ENCODE results near the gene VIPR2.

The VIPR2 gene

GRCh38 chr7:159149488-159149887 lies 4.8 kb upstream of the VIPR2 start:
- ChIA-PET POLR2A (no interaction called here), CTCF (no interaction called here)
- no peak for DNase-seq
- Histone ChIP-seq H3K4me3 (ENCODE audit: control insufficient read depth in 1 of 7, extremely low read depth in 1 of 7, insufficient read depth in 4 of 7, low read depth in 2 of 7, low read length in 6 of 7) (no peak overlapping the region), H3K4me1 (ENCODE audit: control extremely low read depth in 1 of 4, control insufficient read depth in 4 of 4, insufficient read depth in 4 of 4, low read length in 3 of 4) (peaks cover 0 to 7% (median 2%) of the 10 kb centered on the region in 4 experiments), H3K36me3 (ENCODE audit: control insufficient read depth in 4 of 4, insufficient read depth in 4 of 4, low read length in 3 of 4) (no peaks in the 10 kb centered on the region), H3K9me3 (ENCODE audit: control extremely low read depth in 1 of 5, control insufficient read depth in 4 of 5, insufficient read depth in 2 of 5, low read depth in 1 of 5, low read length in 4 of 5) (no peaks in the 10 kb centered on the region), H3K27me3 (replicated peaks in 2 of 5; ENCODE audit: control insufficient read depth in 4 of 5, insufficient read depth in 5 of 5, low read length in 4 of 5) (peaks cover 0 to 35% (median 7%) of the 10 kb centered on the region in 5 experiments), H3K27ac (ENCODE audit: insufficient read depth in 1 of 2, low read depth in 1 of 2, low read length in 2 of 2, poor library complexity in 1 of 2, severe bottlenecking in 2 of 2) (no peak overlapping the region)
- 96% methylated on average over 7 of the region's 8 CpGs for WGBS (ENCODE audit: insufficient coverage)

- peaks cover 4 to 43% (median 9%) of the 10 kb centered on the region in 5 experiments for H3K27me3 ChIP-seq (replicated peaks in 2 of 5; ENCODE audit: control insufficient read depth in 4 of 5, insufficient read depth in 5 of 5, low read length in 4 of 5)
- no peaks in the 10 kb centered on the region for H3K36me3 ChIP-seq (ENCODE audit: control insufficient read depth in 4 of 4, insufficient read depth in 4 of 4, low read length in 3 of 4)
- no peak overlapping the region for H3K27ac ChIP-seq (ENCODE audit: insufficient read depth in 1 of 2, low read depth in 1 of 2, low read length in 2 of 2, poor library complexity in 1 of 2, severe bottlenecking in 2 of 2)
- no peaks in the 10 kb centered on the region for H3K9me3 ChIP-seq (ENCODE audit: control extremely low read depth in 1 of 5, control insufficient read depth in 4 of 5, insufficient read depth in 2 of 5, low read depth in 1 of 5, low read length in 4 of 5)
- POLR2A ChIA-PET, result no interaction called here
- H3K4me1 ChIP-seq (ENCODE audit: control extremely low read depth in 1 of 4, control insufficient read depth in 4 of 4, insufficient read depth in 4 of 4, low read length in 3 of 4), result peaks cover 0 to 15% (median 9%) of the 10 kb centered on the region in 4 experiments
- H3K4me3 ChIP-seq (ENCODE audit: control insufficient read depth in 1 of 7, extremely low read depth in 1 of 7, insufficient read depth in 4 of 7, low read depth in 2 of 7, low read length in 6 of 7), result no peak overlapping the region
- CTCF ChIA-PET, result no interaction called here
- no peak for DNase-seq
- 97% methylated on average over 14 of the region's 17 CpGs for WGBS (ENCODE audit: insufficient coverage)
Measured at GRCh38 chr7:159148430-159149395, 4.0 kb upstream of the VIPR2 start.

- POLR2A ChIA-PET, result no interaction called here
- CTCF ChIA-PET, result no interaction called here
- no peaks in the 10 kb centered on the region for H3K9me3 ChIP-seq (ENCODE audit: control extremely low read depth in 1 of 5, control insufficient read depth in 4 of 5, insufficient read depth in 2 of 5, low read depth in 1 of 5, low read length in 4 of 5)
- peaks cover 0 to 16% (median 10%) of the 10 kb centered on the region in 4 experiments for H3K4me1 ChIP-seq (ENCODE audit: control extremely low read depth in 1 of 4, control insufficient read depth in 4 of 4, insufficient read depth in 4 of 4, low read length in 3 of 4)
- peak in 2 of 3 donors; percentile 28 to 33 for DNase-seq
- H3K27ac ChIP-seq (ENCODE audit: insufficient read depth in 1 of 2, low read depth in 1 of 2, low read length in 2 of 2, poor library complexity in 1 of 2, severe bottlenecking in 2 of 2), result no peak overlapping the region
- H3K4me3 ChIP-seq (ENCODE audit: control insufficient read depth in 1 of 7, extremely low read depth in 1 of 7, insufficient read depth in 4 of 7, low read depth in 2 of 7, low read length in 6 of 7), result no peak overlapping the region
- WGBS (ENCODE audit: insufficient coverage), result 86% methylated on average over 1 of the region's 4 CpGs
- H3K36me3 ChIP-seq (ENCODE audit: control insufficient read depth in 4 of 4, insufficient read depth in 4 of 4, low read length in 3 of 4), result no peaks in the 10 kb centered on the region
- H3K27me3 ChIP-seq (replicated peaks in 2 of 5; ENCODE audit: control insufficient read depth in 4 of 5, insufficient read depth in 5 of 5, low read length in 4 of 5), result peaks cover 11 to 53% (median 19%) of the 10 kb centered on the region in 5 experiments
Measured at GRCh38 chr7:159147687-159148086, 3.0 kb upstream of the VIPR2 start.

- ChIA-PET POLR2A (no interaction called here), CTCF (no interaction called here)
- no peaks in the 10 kb centered on the region for H3K9me3 ChIP-seq (ENCODE audit: control extremely low read depth in 1 of 5, control insufficient read depth in 4 of 5, insufficient read depth in 2 of 5, low read depth in 1 of 5, low read length in 4 of 5)
Measured at GRCh38 chr7:159147246-159147645, 2.6 kb upstream of the VIPR2 start.

GRCh38 chr7:159146084-159146858 lies 1.6 kb upstream of the VIPR2 start:
- no peak overlapping the region for H3K27ac ChIP-seq (ENCODE audit: insufficient read depth in 1 of 2, low read depth in 1 of 2, low read length in 2 of 2, poor library complexity in 1 of 2, severe bottlenecking in 2 of 2)
- DNase-seq, result peak in 2 of 3 donors; percentile 15 to 19
- H3K36me3 ChIP-seq (ENCODE audit: control insufficient read depth in 4 of 4, insufficient read depth in 4 of 4, low read length in 3 of 4), result no peaks in the 10 kb centered on the region
- peaks cover 0 to 16% (median 10%) of the 10 kb centered on the region in 4 experiments for H3K4me1 ChIP-seq (ENCODE audit: control extremely low read depth in 1 of 4, control insufficient read depth in 4 of 4, insufficient read depth in 4 of 4, low read length in 3 of 4)
- H3K27me3 ChIP-seq (replicated peaks in 2 of 5; ENCODE audit: control insufficient read depth in 4 of 5, insufficient read depth in 5 of 5, low read length in 4 of 5), result peaks cover 14 to 65% (median 24%) of the 10 kb centered on the region in 5 experiments
- CTCF ChIA-PET, result no interaction called here
- no peak overlapping the region for H3K4me3 ChIP-seq (ENCODE audit: control insufficient read depth in 1 of 7, extremely low read depth in 1 of 7, insufficient read depth in 4 of 7, low read depth in 2 of 7, low read length in 6 of 7)
- WGBS (ENCODE audit: insufficient coverage), result 98% methylated on average over 8 of the region's 8 CpGs
- POLR2A ChIA-PET, result no interaction called here
- H3K9me3 ChIP-seq (ENCODE audit: control extremely low read depth in 1 of 5, control insufficient read depth in 4 of 5, insufficient read depth in 2 of 5, low read depth in 1 of 5, low read length in 4 of 5), result no peaks in the 10 kb centered on the region

More at GRCh38 chr7:159147246-159147645, 2.6 kb upstream of the VIPR2 start:
- no peak overlapping the region for H3K27ac ChIP-seq (ENCODE audit: insufficient read depth in 1 of 2, low read depth in 1 of 2, low read length in 2 of 2, poor library complexity in 1 of 2, severe bottlenecking in 2 of 2)
- WGBS (ENCODE audit: insufficient coverage), result 94% methylated on average over 13 of the region's 13 CpGs
- DNase-seq, result peak in 2 of 3 donors; percentile 12 to 32
- no peak overlapping the region for H3K4me3 ChIP-seq (ENCODE audit: control insufficient read depth in 1 of 7, extremely low read depth in 1 of 7, insufficient read depth in 4 of 7, low read depth in 2 of 7, low read length in 6 of 7)
- no peaks in the 10 kb centered on the region for H3K36me3 ChIP-seq (ENCODE audit: control insufficient read depth in 4 of 4, insufficient read depth in 4 of 4, low read length in 3 of 4)
- peaks cover 11 to 58% (median 21%) of the 10 kb centered on the region in 5 experiments for H3K27me3 ChIP-seq (replicated peaks in 2 of 5; ENCODE audit: control insufficient read depth in 4 of 5, insufficient read depth in 5 of 5, low read length in 4 of 5)
- peaks cover 0 to 16% (median 10%) of the 10 kb centered on the region in 4 experiments for H3K4me1 ChIP-seq (ENCODE audit: control extremely low read depth in 1 of 4, control insufficient read depth in 4 of 4, insufficient read depth in 4 of 4, low read length in 3 of 4)

- peak overlapping the region in 4 of 7 experiments; percentile 29 to 66 (median 60) for H3K4me3 ChIP-seq (ENCODE audit: control insufficient read depth in 1 of 7, extremely low read depth in 1 of 7, insufficient read depth in 4 of 7, low read depth in 2 of 7, low read length in 6 of 7)
- WGBS (ENCODE audit: insufficient coverage), result 4% methylated on average over 16 of the region's 30 CpGs
- POLR2A ChIA-PET, result no interaction called here
Measured at GRCh38 chr7:159145490-159145855, 806 bp upstream of the VIPR2 start.

More at GRCh38 chr7:159145490-159145855, 806 bp upstream of the VIPR2 start:
- Histone ChIP-seq H3K27ac (ENCODE audit: insufficient read depth in 1 of 2, low read depth in 1 of 2, low read length in 2 of 2, poor library complexity in 1 of 2, severe bottlenecking in 2 of 2) (no peak overlapping the region), H3K9me3 (ENCODE audit: control extremely low read depth in 1 of 5, control insufficient read depth in 4 of 5, insufficient read depth in 2 of 5, low read depth in 1 of 5, low read length in 4 of 5) (no peaks in the 10 kb centered on the region), H3K4me1 (ENCODE audit: control extremely low read depth in 1 of 4, control insufficient read depth in 4 of 4, insufficient read depth in 4 of 4, low read length in 3 of 4) (peaks cover 0 to 16% (median 10%) of the 10 kb centered on the region in 4 experiments), H3K36me3 (ENCODE audit: control insufficient read depth in 4 of 4, insufficient read depth in 4 of 4, low read length in 3 of 4) (no peaks in the 10 kb centered on the region), H3K27me3 (replicated peaks in 2 of 5; ENCODE audit: control insufficient read depth in 4 of 5, insufficient read depth in 5 of 5, low read length in 4 of 5) (peaks cover 14 to 68% (median 25%) of the 10 kb centered on the region in 5 experiments)
- peak in 2 of 3 donors; percentile 47 to 58 for DNase-seq
- CTCF ChIA-PET, result no interaction called here
